ENCODE results near the gene HLA-DOA. TPM values are rescaled to one million over a fixed set of nuclear protein-coding genes. Genes with fewer than 3 reads are reported as not detected.

The HLA-DOA gene
- 0.03 to 0.14 TPM in 2 of 5 replicates, not detected in the others for total RNA-seq (2022; extraction: Qiagen RNA extraction; ENCODE audit: low read depth)

DNA sequence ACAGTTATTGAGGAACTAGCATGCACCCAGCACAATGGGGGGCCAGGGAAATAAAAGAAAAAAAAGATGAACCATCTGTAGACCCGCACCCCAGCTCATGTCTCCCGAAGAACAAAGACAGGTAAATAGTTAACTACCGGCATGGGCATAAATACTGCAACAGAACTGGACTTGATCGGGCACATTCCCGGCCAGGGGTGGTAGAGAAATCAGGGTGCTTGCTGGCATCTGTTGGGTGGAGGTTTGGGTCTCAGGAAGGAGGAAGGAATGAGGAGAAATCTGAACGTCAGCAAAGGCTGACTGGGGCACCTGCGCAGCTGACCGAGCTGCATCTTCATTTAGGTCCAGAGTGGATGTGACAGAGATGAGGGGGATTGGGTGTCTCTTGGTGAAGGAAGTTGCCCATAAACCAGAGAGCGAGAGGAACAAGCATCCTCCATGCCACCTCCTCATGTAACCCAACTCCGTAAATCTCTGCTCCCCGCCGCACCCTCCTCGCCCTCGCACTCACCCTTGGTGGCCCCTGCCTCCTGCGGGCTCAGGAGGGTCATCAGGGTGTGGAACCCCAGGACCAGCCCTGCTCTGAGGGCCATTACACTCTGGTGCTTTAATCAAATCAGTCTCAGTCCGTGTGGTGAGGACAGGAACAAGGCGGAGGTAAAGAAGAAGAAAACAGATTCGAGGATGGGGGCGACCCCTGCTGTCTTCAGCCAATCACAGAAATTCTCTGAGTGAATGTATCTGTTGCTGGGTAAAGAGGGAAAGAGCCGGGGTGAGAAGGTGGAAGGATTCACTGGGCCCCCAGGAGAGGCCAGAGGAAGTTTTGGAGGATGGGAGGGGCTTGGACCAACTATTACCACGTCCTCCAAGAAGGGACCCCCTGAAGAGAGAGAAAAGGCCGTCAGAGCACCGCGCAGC, at the start of gene HLA-DOA:
Gene HLA-DOA, minus strand, starts transcription at position 648 of the 918 bp plus-strand sequence.

DNA sequence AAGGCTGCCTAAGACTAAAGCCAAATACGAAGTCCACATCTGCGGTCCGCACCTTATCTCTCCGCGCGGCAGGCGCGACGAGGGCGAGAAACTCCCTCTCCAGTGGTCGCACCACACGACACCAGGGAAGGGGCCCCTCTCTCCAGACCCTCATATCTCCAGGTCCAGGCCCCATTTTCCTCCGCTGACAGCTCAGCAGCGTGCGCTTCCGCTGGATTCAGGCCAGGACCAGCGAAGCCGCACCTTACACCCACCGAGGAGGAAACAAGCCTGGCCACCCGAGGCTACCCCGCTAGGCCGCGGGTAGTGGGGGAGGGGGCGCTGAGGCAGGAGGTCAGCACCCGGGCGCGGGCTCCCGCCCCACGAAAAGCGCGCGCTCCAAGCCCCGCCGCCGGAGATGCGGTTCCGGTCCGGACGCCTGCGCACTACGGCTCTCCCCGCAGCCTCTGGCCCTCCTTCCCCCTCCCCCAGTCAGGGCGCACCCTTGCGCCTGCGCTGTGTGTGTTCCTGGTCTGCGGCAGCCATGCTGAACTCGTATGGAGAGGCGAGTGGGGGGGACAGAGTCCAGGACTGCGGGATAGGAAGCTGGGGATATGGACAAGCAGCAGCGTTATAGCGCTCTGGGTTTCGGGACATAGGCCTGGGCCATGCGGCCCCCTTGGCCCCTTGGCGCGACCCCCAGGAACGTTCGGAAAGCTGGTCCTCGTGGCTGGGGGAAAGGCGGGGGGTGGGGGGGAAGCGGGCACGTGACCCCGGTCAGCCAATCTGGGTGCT, 41.1 kb downstream of the HLA-DOA start, which contains the start of gene BRD2:
Gene BRD2, plus strand, starts transcription at position 502 of the 774 bp plus-strand sequence. CDS start 4,305 bp downstream, outside the sequence.

Other genes starting within 250 kb of the HLA-DOA start
- not detected in 5 replicates for gene HLA-DQB2, start 246.1 kb downstream of the HLA-DOA start, total RNA-seq (2022; extraction: Qiagen RNA extraction; ENCODE audit: low read depth)
- gene HLA-DOB, start 192.6 kb downstream of the HLA-DOA start, total RNA-seq (2022; extraction: Qiagen RNA extraction; ENCODE audit: low read depth) = 0.18 to 0.36 TPM (median 0.30 TPM) in 4 of 5 replicates, not detected in the other
- gene TAP2, start 170.9 kb downstream of the HLA-DOA start, total RNA-seq (2022; extraction: Qiagen RNA extraction; ENCODE audit: low read depth) = 13.2 to 21.8 TPM (median 16.8 TPM) in 5 replicates
- gene PSMB8, start 165.5 kb downstream of the HLA-DOA start, total RNA-seq (2022; extraction: Qiagen RNA extraction; ENCODE audit: low read depth) = 18.2 to 24.9 TPM (median 19.5 TPM) in 5 replicates
- gene TAP1, start 155.9 kb downstream of the HLA-DOA start, total RNA-seq (2022; extraction: Qiagen RNA extraction; ENCODE audit: low read depth) = 34.1 to 42.0 TPM (median 39.9 TPM) in 5 replicates
- gene PSMB9, start 155.4 kb downstream of the HLA-DOA start, total RNA-seq (2022; extraction: Qiagen RNA extraction; ENCODE audit: low read depth) = 15.8 to 26.0 TPM (median 18.9 TPM) in 5 replicates
- 1.1 to 2.3 TPM (median 1.4 TPM) in 5 replicates for gene HLA-DMB, start 68.6 kb downstream of the HLA-DOA start, total RNA-seq (2022; extraction: Qiagen RNA extraction; ENCODE audit: low read depth)
- 2.4 to 4.1 TPM (median 2.5 TPM) in 5 replicates for gene HLA-DMA, start 56.5 kb downstream of the HLA-DOA start, total RNA-seq (2022; extraction: Qiagen RNA extraction; ENCODE audit: low read depth)
- gene BRD2, start 41.0 kb downstream of the HLA-DOA start, total RNA-seq (2022; extraction: Qiagen RNA extraction; ENCODE audit: low read depth) = 110 to 139 TPM (median 125 TPM) in 5 replicates
- gene HLA-DPA1, start 64.1 kb upstream of the HLA-DOA start, total RNA-seq (2022; extraction: Qiagen RNA extraction; ENCODE audit: low read depth) = not detected in 5 replicates
- not detected in 5 replicates for gene HLA-DPB1, start 66.4 kb upstream of the HLA-DOA start, total RNA-seq (2022; extraction: Qiagen RNA extraction; ENCODE audit: low read depth)
- 0.45 to 0.93 TPM (median 0.71 TPM) in 5 replicates for gene COL11A2, start 182.9 kb upstream of the HLA-DOA start, total RNA-seq (2022; extraction: Qiagen RNA extraction; ENCODE audit: low read depth)
- gene RXRB, start 191.1 kb upstream of the HLA-DOA start, total RNA-seq (2022; extraction: Qiagen RNA extraction; ENCODE audit: low read depth) = 14.0 to 20.0 TPM (median 19.7 TPM) in 5 replicates
- gene SLC39A7, start 191.3 kb upstream of the HLA-DOA start, total RNA-seq (2022; extraction: Qiagen RNA extraction; ENCODE audit: low read depth) = 103 to 113 TPM (median 109 TPM) in 5 replicates
- gene HSD17B8, start 195.1 kb upstream of the HLA-DOA start, total RNA-seq (2022; extraction: Qiagen RNA extraction; ENCODE audit: low read depth) = 12.3 to 16.6 TPM (median 15.5 TPM) in 5 replicates
- gene RING1, start 198.9 kb upstream of the HLA-DOA start, total RNA-seq (2022; extraction: Qiagen RNA extraction; ENCODE audit: low read depth) = 19.3 to 26.3 TPM (median 23.1 TPM) in 5 replicates

All from A549 treated with GW870086 at 1 μM for 4 hours (cell line).